Activated CD8-positive, alpha-beta memory T cell treated with anti-CD3 and anti-CD28 coated beads, Interleukin-2, amount 50 U/mL, for 1 hour (primary cell): ENCODE data around the gene GPR183.

Experiments
- DNase-seq: peaks from one replicate; pipeline ENCODE4 v3.0.0-alpha.2; 2020; ENCODE audit errors: extremely low read depth

GPR183 gene

GRCh38 chr13:99312493-99312883, 5.3 kb upstream of the GPR183 start:
- DNase-seq: no peak

GRCh38 chr13:99311748-99312492, 4.7 kb upstream of the GPR183 start:
- no peak for DNase-seq

GRCh38 chr13:99311137-99311536, 3.9 kb upstream of the GPR183 start:
- DNase-seq: no peak

GRCh38 chr13:99310382-99311031, 3.3 kb upstream of the GPR183 start:
- DNase-seq: no peak

GRCh38 chr13:99308471-99309087, 1.4 kb upstream of the GPR183 start:
- DNase-seq: no peak

GRCh38 chr13:99307648-99308339, 595 bp upstream of the GPR183 start:
- DNase-seq: no peak

- no peak for DNase-seq
These were observed 1.6 kb downstream of the GPR183 start for GRCh38 chr13:99305566-99305965.

GRCh38 chr13:99305158-99305557, 2.0 kb downstream of the GPR183 start:
- no peak for DNase-seq

- DNase-seq: no peak
These were observed 2.7 kb downstream of the GPR183 start for GRCh38 chr13:99304541-99304940.

GRCh38 chr13:99303863-99304521, 3.2 kb downstream of the GPR183 start:
- no peak for DNase-seq

- DNase-seq: no peak
These were observed 4.3 kb downstream of the GPR183 start for GRCh38 chr13:99302637-99303505.

GRCh38 chr13:99301913-99302636, 5.1 kb downstream of the GPR183 start:
- no peak for DNase-seq

GRCh38 chr13:99301056-99301838, 6.0 kb downstream of the GPR183 start:
- no peak for DNase-seq

GRCh38 chr13:99299920-99300341, 7.3 kb downstream of the GPR183 start:
- no peak for DNase-seq

- no peak for DNase-seq
These were observed 7.8 kb downstream of the GPR183 start for GRCh38 chr13:99299256-99299919.

GRCh38 chr13:99298056-99298455, 9.1 kb downstream of the GPR183 start:
- no peak for DNase-seq

GRCh38 chr13:99297331-99297730, 9.9 kb downstream of the GPR183 start:
- no peak for DNase-seq

- no peak for DNase-seq
These were observed 10.8 kb downstream of the GPR183 start for GRCh38 chr13:99296398-99296797.
